Measurements from ENCODE around the gene GRXCR1.

DNA sequence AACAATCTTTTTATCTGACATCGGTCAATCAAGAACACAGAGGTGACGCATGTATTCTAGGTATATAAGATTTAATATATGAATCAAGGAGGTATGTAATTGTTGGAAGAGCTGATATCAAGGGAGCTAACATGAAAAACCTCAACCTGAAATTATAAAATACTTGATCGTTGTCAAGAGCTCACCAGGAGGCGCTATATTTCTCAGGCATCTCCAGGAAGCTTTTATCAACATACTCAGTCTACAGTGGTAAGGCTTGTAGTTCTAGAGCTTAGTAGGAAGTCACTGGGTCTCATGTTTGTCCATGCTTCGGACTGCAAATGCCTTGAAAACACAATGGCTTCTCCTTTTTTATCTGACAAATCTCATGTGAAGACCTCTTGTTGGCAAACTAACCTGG lies 156.1 kb downstream of the GRXCR1 start:
- TF ChIP-seq SMAD4 (CRISPR knock-in tag; IDR thresholded peaks at IDR 0.05) (no peak), CBFB (CRISPR knock-in tag; IDR thresholded peaks at IDR 0.05; ENCODE audit: low read depth) (no peak), FOXJ3 (CRISPR knock-in tag; IDR thresholded peaks at IDR 0.05; ENCODE audit: borderline replicate concordance) (no peak)
- TF ChIP-seq, protein P1, sequence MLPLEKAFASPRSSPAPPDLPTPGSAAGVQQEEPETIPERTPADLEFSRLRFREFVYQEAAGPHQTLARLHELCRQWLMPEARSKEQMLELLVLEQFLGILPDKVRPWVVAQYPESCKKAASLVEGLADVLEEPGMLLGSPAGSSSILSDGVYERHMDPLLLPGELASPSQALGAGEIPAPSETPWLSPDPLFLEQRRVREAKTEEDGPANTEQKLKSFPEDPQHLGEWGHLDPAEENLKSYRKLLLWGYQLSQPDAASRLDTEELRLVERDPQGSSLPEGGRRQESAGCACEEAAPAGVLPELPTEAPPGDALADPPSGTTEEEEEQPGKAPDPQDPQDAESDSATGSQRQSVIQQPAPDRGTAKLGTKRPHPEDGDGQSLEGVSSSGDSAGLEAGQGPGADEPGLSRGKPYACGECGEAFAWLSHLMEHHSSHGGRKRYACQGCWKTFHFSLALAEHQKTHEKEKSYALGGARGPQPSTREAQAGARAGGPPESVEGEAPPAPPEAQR (CRISPR knock-in tag; IDR thresholded peaks at IDR 0.05): no peak
- TF ChIP-seq, protein P2, sequence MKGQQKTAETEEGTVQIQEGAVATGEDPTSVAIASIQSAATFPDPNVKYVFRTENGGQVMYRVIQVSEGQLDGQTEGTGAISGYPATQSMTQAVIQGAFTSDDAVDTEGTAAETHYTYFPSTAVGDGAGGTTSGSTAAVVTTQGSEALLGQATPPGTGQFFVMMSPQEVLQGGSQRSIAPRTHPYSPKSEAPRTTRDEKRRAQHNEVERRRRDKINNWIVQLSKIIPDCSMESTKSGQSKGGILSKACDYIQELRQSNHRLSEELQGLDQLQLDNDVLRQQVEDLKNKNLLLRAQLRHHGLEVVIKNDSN (CRISPR knock-in tag; IDR thresholded peaks at IDR 0.05): no peak
- TF ChIP-seq, protein P3, sequence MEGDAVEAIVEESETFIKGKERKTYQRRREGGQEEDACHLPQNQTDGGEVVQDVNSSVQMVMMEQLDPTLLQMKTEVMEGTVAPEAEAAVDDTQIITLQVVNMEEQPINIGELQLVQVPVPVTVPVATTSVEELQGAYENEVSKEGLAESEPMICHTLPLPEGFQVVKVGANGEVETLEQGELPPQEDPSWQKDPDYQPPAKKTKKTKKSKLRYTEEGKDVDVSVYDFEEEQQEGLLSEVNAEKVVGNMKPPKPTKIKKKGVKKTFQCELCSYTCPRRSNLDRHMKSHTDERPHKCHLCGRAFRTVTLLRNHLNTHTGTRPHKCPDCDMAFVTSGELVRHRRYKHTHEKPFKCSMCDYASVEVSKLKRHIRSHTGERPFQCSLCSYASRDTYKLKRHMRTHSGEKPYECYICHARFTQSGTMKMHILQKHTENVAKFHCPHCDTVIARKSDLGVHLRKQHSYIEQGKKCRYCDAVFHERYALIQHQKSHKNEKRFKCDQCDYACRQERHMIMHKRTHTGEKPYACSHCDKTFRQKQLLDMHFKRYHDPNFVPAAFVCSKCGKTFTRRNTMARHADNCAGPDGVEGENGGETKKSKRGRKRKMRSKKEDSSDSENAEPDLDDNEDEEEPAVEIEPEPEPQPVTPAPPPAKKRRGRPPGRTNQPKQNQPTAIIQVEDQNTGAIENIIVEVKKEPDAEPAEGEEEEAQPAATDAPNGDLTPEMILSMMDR (IDR thresholded peaks at IDR 0.05): peak; percentile 22; the same call in 1 of the 2 replicates
